Suprapubic skin (tissue), 4 donors: ENCODE results near the gene SLC16A8. TPM values are rescaled to one million over a fixed set of nuclear protein-coding genes. Genes with fewer than 3 reads are reported as not detected.

Source experiments
- DNase-seq, 2 donors: peaks; one replicate each; pipeline ENCODE4 v3.0.0-alpha.2; 2019; ENCODE audit warnings: low spot score in 2 of 2
- H3K27ac ChIP-seq: fragments of 200-600 bp; sonication (generic); one replicate; pipeline ENCODE4 v1.5.1; 2019
- H3K27me3 ChIP-seq: fragments of 200-600 bp; sonication (generic); one replicate; pipeline ENCODE4 v1.5.1; 2019
- H3K36me3 ChIP-seq: fragments of 200-600 bp; sonication (generic); one replicate; pipeline ENCODE4 v1.5.1; 2019
- H3K4me1 ChIP-seq: fragments of 200-600 bp; sonication (generic); one replicate; pipeline ENCODE4 v1.5.1; 2019
- H3K4me3 ChIP-seq: fragments of 200-600 bp; sonication (generic); one replicate; pipeline ENCODE4 v1.5.1; 2019; ENCODE audit warnings: mild to moderate bottlenecking
- H3K9me3 ChIP-seq: fragments of 200-600 bp; sonication (generic); one replicate; pipeline ENCODE4 v1.5.1; 2019
- EP300 ChIP-seq: sonication (generic); formaldehyde crosslinking; IDR thresholded peaks from one replicate; pipeline ENCODE4 v1.6.1; 2017; ENCODE audit warnings: antibody characterized with exemption
- POLR2A ChIP-seq, 2 donors: fragments of 450-650 bp; IDR thresholded peaks; one replicate each; pipeline ENCODE4 v1.6.1; 2017; ENCODE audit warnings: antibody characterized with exemption in 2 of 2, mild to moderate bottlenecking in 2 of 2, moderate library complexity in 2 of 2
- POLR2AphosphoS5 ChIP-seq, 3 donors: sonication (generic); formaldehyde crosslinking; IDR thresholded peaks; one replicate each; pipeline ENCODE4 v1.6.1; 2017; ENCODE audit warnings: antibody characterized with exemption in 3 of 3
- WGBS: methylation state at CpG from one replicate; pipeline ENCODE4 v1.1.5; 2018; 5-methylcytosine and 5-hydroxymethylcytosine counted together
- total RNA-seq, 4 donors: library from RNA; depleted of rRNA; stranded (reverse); fragments of >200 nt; gene quantifications; one replicate each; pipeline ENCODE4 v1.1.0, GENCODE V29; 2016
- TF ChIP-seq, protein P1 (sequence below), 2 donors: fragments of 200-600 bp in 1 of 2; fragments of 450-650 bp in 1 of 2; sonication (generic) in 1 of 2; IDR thresholded peaks; one replicate each; pipeline ENCODE4 v1.5.1; 2016 to 2019; ENCODE audit warnings: antibody characterized with exemption in 2 of 2, mild to moderate bottlenecking in 1 of 2, moderate library complexity in 1 of 2

SLC16A8 gene
- total RNA-seq, 4 donors from 2014 or later, result not detected

DNA sequence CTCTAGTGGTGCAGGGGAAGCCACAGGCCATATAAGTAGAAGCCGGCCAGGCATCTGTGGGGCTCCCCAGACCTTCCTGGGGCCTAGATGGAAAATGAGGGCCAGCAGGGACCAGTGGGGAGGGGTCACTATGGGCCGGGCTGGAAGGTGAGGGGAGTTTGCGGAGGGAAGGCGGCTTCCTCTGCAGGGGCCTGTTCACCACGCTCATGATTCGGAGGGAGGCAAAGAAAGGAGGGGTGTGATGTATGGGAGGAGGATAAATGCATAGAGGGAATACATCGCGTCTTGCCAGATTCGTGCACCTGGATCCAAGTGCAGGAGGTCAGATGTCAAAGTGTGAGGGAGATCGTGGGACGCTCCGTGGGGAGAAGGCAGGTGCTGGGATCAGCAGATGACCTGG is 6.9 kb downstream of the SLC16A8 start:
- no peak for DNase-seq
- no peaks in the 10 kb centered on the region for H3K9me3 ChIP-seq
- peaks cover 36% of the 10 kb centered on the region for H3K36me3 ChIP-seq
- no peak overlapping the region for H3K27ac ChIP-seq
- H3K4me1 ChIP-seq, result peaks cover 18% of the 10 kb centered on the region
- H3K4me3 ChIP-seq, result no peak overlapping the region
- TF ChIP-seq POLR2AphosphoS5 (IDR thresholded peaks at IDR 0.05) (no peak), POLR2A (IDR thresholded peaks at IDR 0.05) (no peak), EP300 (no peak)
- TF ChIP-seq, protein P1, sequence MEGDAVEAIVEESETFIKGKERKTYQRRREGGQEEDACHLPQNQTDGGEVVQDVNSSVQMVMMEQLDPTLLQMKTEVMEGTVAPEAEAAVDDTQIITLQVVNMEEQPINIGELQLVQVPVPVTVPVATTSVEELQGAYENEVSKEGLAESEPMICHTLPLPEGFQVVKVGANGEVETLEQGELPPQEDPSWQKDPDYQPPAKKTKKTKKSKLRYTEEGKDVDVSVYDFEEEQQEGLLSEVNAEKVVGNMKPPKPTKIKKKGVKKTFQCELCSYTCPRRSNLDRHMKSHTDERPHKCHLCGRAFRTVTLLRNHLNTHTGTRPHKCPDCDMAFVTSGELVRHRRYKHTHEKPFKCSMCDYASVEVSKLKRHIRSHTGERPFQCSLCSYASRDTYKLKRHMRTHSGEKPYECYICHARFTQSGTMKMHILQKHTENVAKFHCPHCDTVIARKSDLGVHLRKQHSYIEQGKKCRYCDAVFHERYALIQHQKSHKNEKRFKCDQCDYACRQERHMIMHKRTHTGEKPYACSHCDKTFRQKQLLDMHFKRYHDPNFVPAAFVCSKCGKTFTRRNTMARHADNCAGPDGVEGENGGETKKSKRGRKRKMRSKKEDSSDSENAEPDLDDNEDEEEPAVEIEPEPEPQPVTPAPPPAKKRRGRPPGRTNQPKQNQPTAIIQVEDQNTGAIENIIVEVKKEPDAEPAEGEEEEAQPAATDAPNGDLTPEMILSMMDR (IDR thresholded peaks at IDR 0.05), result no peak
- peaks cover 9% of the 10 kb centered on the region for H3K27me3 ChIP-seq
- WGBS, result 79% methylated on average over 12 of the region's 12 CpGs

DNA sequence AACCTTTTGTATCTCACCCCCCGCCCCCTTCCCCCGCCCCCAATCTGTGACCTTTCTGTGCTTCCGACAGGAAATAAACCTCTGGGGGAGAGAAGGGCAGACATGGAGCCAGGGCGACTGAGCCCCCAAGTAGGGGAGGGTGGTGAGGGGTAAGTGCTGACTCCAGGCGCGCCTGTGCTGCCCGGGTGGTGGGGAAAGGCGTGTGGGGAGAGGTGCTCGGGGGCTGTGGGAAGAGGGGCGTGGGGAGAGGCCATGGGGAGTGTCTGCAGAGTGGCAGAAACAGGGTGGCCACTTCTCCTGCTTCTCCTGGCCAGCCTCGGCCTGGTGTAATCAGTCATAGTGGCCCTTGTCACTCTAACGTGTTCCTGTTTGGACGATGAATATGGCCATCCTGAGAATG is 8.0 kb downstream of the SLC16A8 start:
- WGBS, result 90% methylated on average over 13 of the region's 13 CpGs

DNA sequence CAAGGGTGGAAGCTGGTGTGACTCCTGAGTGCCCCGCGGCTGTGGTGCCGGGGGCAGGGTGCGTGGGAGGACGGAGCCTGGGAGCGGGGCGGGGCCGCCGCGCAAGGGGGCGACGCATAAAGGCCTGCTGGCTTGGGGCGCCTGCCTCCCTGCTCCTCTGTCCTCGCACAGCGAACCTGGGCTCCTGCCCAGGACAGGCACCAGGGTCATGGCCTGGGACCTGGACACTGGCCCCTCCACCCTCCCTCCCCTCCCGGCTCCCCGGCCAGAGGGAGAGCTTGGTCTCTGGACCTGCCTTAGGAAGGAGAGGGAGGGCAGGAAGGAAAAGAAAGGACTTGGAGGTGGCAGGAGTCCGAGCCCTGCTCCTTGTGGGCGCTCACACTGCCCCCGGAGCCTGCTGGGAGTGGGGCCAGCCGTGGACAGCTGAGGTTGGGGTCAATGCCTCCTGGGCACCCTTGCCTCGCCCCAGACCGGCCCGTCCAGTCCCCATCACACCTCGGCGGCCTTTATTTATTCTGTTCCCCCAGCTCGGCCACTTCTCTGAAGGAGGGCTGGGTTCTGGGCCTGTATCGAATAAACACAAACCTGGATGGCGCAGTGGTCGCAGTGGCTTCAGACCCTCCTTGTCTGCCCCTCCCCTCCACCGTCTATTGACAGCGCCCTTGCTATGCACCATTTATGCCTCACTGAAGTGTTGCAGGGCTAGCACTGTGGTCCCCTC is 8.7 kb downstream of the SLC16A8 start:
- Histone ChIP-seq H3K36me3 (peaks cover 53% of the 10 kb centered on the region), H3K27ac (no peak overlapping the region), H3K27me3 (no peaks in the 10 kb centered on the region), H3K4me3 (no peak overlapping the region), H3K9me3 (no peaks in the 10 kb centered on the region), H3K4me1 (no peaks in the 10 kb centered on the region)
- 96% methylated on average over 24 of the region's 32 CpGs for WGBS
- TF ChIP-seq EP300, result no peak
- TF ChIP-seq, protein P1 (IDR thresholded peaks at IDR 0.05), result no peak
- no peak for TF ChIP-seq POLR2AphosphoS5 (IDR thresholded peaks at IDR 0.05)
- TF ChIP-seq POLR2A (IDR thresholded peaks at IDR 0.05), result no peak
- no peak for DNase-seq

More for the DNA sequence above, 8.0 kb downstream of the SLC16A8 start:
- Histone ChIP-seq H3K9me3 (no peaks in the 10 kb centered on the region), H3K36me3 (peaks cover 47% of the 10 kb centered on the region), H3K4me3 (no peak overlapping the region), H3K27me3 (no peaks in the 10 kb centered on the region), H3K4me1 (peaks cover 7% of the 10 kb centered on the region), H3K27ac (no peak overlapping the region)
- no peak for DNase-seq
- TF ChIP-seq, protein P1 (IDR thresholded peaks at IDR 0.05), result no peak
- no peak for TF ChIP-seq EP300
- TF ChIP-seq POLR2A (IDR thresholded peaks at IDR 0.05), result no peak
- no peak for TF ChIP-seq POLR2AphosphoS5 (IDR thresholded peaks at IDR 0.05)

DNA sequence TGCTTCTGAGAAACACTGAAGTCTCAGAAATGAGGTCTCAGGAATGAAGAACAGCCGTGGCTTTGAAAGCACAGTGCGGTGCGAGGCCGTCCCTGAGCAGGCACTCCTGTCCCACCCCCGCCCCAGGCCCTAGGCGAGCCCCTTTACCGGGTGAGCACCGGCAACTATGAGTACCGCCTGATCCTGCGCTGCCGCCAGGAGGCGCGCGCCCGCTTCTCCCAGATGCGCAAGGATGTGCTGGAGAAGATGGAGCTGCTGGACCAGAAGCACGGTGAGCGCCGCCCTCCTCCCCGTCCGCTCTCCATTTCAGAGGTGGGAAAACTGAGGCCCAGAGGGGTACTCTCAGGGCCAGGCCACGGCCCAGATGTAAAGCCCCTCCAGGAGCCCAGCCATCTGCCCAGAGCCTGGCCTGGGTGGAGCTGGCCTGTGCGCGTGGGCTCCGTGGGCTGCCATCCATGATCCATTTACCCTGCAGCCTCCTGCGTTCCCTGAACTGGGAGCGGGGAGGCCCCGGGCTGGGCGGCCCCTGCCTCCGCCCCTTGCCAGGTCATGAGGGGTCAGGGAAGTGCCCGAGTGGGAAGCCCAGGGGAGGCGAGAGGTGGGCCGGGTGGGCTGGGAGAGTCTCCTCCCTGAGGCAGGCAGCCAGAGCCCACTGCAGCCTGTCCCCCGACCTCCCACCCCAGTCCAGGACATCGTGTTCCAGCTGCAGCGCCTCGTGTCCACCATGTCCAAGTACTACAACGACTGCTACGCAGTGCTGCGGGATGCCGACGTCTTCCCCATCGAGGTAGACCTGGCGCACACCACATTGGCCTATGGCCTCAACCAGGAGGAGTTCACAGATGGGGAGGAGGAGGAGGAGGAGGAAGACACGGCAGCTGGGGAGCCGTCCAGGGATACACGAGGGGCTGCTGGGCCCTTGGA is 9.5 kb downstream of the SLC16A8 start:
- no peak for DNase-seq
- Histone ChIP-seq H3K9me3 (no peaks in the 10 kb centered on the region), H3K27ac (no peak overlapping the region), H3K4me3 (no peak overlapping the region), H3K4me1 (no peaks in the 10 kb centered on the region), H3K27me3 (no peaks in the 10 kb centered on the region), H3K36me3 (peaks cover 59% of the 10 kb centered on the region)
- WGBS, result 83% methylated on average over 30 of the region's 47 CpGs
- TF ChIP-seq POLR2AphosphoS5 (IDR thresholded peaks at IDR 0.05), result no peak
- no peak for TF ChIP-seq POLR2A (IDR thresholded peaks at IDR 0.05)
- TF ChIP-seq, protein P1 (IDR thresholded peaks at IDR 0.05), result peak in 1 of 2 donors; percentile 42
- no peak for TF ChIP-seq EP300
